Activated CD8-positive, alpha-beta T cell treated with anti-CD3 and anti-CD28 coated beads, Interleukin-2, amount 10 ng/mL, durations not matched to agents 7 days and 5 days (primary cell): Measurements from ENCODE around the gene CREBBP. TPM values are rescaled to one million over a fixed set of nuclear protein-coding genes. Genes with fewer than 3 reads are reported as not detected.

ENCODE experiments used
- ATAC-seq: fragments of 150-1000 bp; cut with Tn5 transposase; one replicate; pipeline ENCODE4 v1.10.0; 2021; ENCODE audit warnings: moderate library complexity
- CTCF ChIA-PET: fragments of 350-600 bp; sonication (Branson Sonifier 250); formaldehyde crosslinking; loops from one replicate; lab custom pipeline; 2021; ENCODE audit warnings: antibody characterized with exemption; lab: Charles Lee
- POLR2A ChIA-PET: fragments of 350-600 bp; sonication (Branson Sonifier 250); formaldehyde crosslinking; loops from one replicate; lab custom pipeline; 2021; ENCODE audit warnings: antibody characterized with exemption; lab: Charles Lee
- DNase-seq: peaks from one replicate; pipeline ENCODE4 v3.0.0-alpha.2; 2020
- H3K27ac Mint-ChIP-seq: one replicate; pipeline ENCODE4 v1.8.0; 2021; ENCODE audit warnings: mild to moderate bottlenecking, mixed read lengths
- H3K27me3 Mint-ChIP-seq: one replicate; pipeline ENCODE4 v1.8.0; 2021; ENCODE audit warnings: low read depth, mixed read lengths
- H3K36me3 Mint-ChIP-seq: one replicate; pipeline ENCODE4 v1.8.0; 2021; ENCODE audit warnings: low read depth, mixed read lengths
- H3K4me1 Mint-ChIP-seq: one replicate; pipeline ENCODE4 v1.8.0; 2021; ENCODE audit warnings: low read depth, mixed read lengths
- H3K4me3 Mint-ChIP-seq: one replicate; pipeline ENCODE4 v1.8.0; 2021; ENCODE audit warnings: mild to moderate bottlenecking, mixed read lengths
- H3K9me3 Mint-ChIP-seq: one replicate; pipeline ENCODE4 v1.8.0; 2022; ENCODE audit warnings: mixed read lengths; ENCODE audit not compliant: insufficient read depth
- total RNA-seq, 2 experiments: library from RNA; stranded (reverse); gene quantifications; one replicate each; pipeline ENCODE4 v1.2.3, GENCODE V29; 2021

The CREBBP gene
- total RNA-seq, 2 experiments from 2014 or later: 51.8 to 55.8 TPM

GRCh38 chr16:3734084-3734757, 146.3 kb downstream of the CREBBP start:
- H3K4me1 Mint-ChIP-seq: no peaks in the 10 kb centered on the region
- ATAC-seq (no peak), DNase-seq (no peak)
- no peaks in the 10 kb centered on the region for H3K9me3 Mint-ChIP-seq
- no peak overlapping the region for H3K4me3 Mint-ChIP-seq
- no peak overlapping the region for H3K27ac Mint-ChIP-seq
- no peaks in the 10 kb centered on the region for H3K27me3 Mint-ChIP-seq
- CTCF ChIA-PET: no interaction called here
- POLR2A ChIA-PET: no interaction called here
- peaks cover 69% of the 10 kb centered on the region for H3K36me3 Mint-ChIP-seq

- Mint-ChIP-seq H3K27me3 (no peaks in the 10 kb centered on the region), H3K4me3 (no peak overlapping the region), H3K9me3 (no peaks in the 10 kb centered on the region), H3K36me3 (peaks cover 68% of the 10 kb centered on the region), H3K4me1 (no peaks in the 10 kb centered on the region), H3K27ac (no peak overlapping the region)
- no peak for ATAC-seq
- no peak for DNase-seq
- CTCF ChIA-PET: interaction anchor here (1.5 kb wide), 1 partner anchor 143 kb away, joined by 3 read pairs; no protein-coding TSS in a partner anchor
- POLR2A ChIA-PET: no interaction called here
These were observed 148.3 kb downstream of the CREBBP start for GRCh38 chr16:3732171-3732570.

GRCh38 chr16:3731126-3731935, 149.2 kb downstream of the CREBBP start:
- ATAC-seq (no peak), DNase-seq (no peak)
- Mint-ChIP-seq H3K27ac (no peak overlapping the region), H3K4me1 (no peaks in the 10 kb centered on the region), H3K9me3 (no peaks in the 10 kb centered on the region), H3K36me3 (peaks cover 65% of the 10 kb centered on the region), H3K27me3 (no peaks in the 10 kb centered on the region), H3K4me3 (no peak overlapping the region)
- ChIA-PET CTCF (interaction anchor here (1.5 kb wide), 1 partner anchor 144 kb away, joined by 3 read pairs; no protein-coding TSS in a partner anchor), POLR2A (no interaction called here)

DNA sequence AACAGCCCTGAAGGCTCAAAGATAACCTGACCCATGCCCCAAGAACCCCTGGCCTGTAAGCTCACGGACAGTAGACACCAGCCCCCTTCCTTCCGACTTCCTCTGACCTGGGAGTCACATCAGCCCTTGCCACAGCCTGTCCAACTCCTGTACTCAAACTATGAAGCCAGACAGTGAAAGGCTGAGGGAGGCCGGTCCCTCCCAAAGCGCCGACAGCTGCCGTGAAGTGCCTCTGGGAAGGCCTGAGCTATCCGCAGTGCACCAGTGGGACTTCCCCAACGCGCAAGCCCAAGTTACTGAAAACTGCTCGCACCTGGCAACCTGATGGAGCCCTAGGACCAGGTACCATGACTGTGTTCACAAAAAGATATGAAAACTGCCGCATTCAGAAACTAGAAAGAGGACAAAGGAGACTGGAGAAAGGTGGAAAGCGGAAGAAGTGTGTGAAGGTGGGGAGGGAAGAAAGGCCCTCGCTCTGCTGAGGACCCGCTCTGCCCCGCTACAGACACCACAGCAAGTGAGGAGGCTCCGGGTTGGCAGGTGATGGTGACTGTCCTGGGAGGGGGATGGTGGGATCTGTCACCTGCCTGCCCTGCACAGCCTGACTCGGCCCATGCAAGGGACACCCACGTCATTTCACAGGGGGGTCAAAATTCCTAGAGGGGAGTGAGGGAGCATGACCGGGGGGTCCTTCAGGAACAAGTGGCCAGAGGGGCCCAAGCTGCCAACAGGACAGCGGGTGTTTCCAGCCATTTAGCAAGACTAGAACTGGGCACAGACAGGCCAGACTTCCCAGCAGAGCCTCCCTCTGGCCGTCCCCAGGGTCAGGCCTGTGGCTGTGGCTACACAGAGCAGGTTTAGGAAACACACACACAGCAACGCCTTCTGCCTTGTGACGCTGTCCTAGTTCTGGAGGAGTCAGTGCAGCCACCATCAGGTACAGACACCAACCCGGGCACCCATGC, 150.1 kb downstream of the CREBBP start:
- H3K4me3 Mint-ChIP-seq: no peak overlapping the region
- H3K27me3 Mint-ChIP-seq: no peaks in the 10 kb centered on the region
- no peak overlapping the region for H3K27ac Mint-ChIP-seq
- no peaks in the 10 kb centered on the region for H3K9me3 Mint-ChIP-seq
- H3K36me3 Mint-ChIP-seq: peaks cover 57% of the 10 kb centered on the region
- ATAC-seq (no peak), DNase-seq (no peak)
- CTCF ChIA-PET: no interaction called here
- POLR2A ChIA-PET: no interaction called here
- no peaks in the 10 kb centered on the region for H3K4me1 Mint-ChIP-seq

GRCh38 chr16:3729161-3730112, 151.1 kb downstream of the CREBBP start:
- DNase-seq (no peak), ATAC-seq (no peak)
- POLR2A ChIA-PET: no interaction called here
- H3K4me1 Mint-ChIP-seq: no peaks in the 10 kb centered on the region
- CTCF ChIA-PET: no interaction called here
- H3K27me3 Mint-ChIP-seq: no peaks in the 10 kb centered on the region
- no peak overlapping the region for H3K4me3 Mint-ChIP-seq
- H3K27ac Mint-ChIP-seq: no peak overlapping the region
- no peaks in the 10 kb centered on the region for H3K9me3 Mint-ChIP-seq
- H3K36me3 Mint-ChIP-seq: peaks cover 49% of the 10 kb centered on the region

- CTCF ChIA-PET: no interaction called here
- no peak overlapping the region for H3K4me3 Mint-ChIP-seq
- peaks cover 43% of the 10 kb centered on the region for H3K36me3 Mint-ChIP-seq
- no peak overlapping the region for H3K27ac Mint-ChIP-seq
- no peaks in the 10 kb centered on the region for H3K4me1 Mint-ChIP-seq
- ATAC-seq: no peak
- no peaks in the 10 kb centered on the region for H3K27me3 Mint-ChIP-seq
- no peaks in the 10 kb centered on the region for H3K9me3 Mint-ChIP-seq
- no peak for DNase-seq
- POLR2A ChIA-PET: no interaction called here
These were observed 151.9 kb downstream of the CREBBP start for GRCh38 chr16:3728424-3729160.

DNA sequence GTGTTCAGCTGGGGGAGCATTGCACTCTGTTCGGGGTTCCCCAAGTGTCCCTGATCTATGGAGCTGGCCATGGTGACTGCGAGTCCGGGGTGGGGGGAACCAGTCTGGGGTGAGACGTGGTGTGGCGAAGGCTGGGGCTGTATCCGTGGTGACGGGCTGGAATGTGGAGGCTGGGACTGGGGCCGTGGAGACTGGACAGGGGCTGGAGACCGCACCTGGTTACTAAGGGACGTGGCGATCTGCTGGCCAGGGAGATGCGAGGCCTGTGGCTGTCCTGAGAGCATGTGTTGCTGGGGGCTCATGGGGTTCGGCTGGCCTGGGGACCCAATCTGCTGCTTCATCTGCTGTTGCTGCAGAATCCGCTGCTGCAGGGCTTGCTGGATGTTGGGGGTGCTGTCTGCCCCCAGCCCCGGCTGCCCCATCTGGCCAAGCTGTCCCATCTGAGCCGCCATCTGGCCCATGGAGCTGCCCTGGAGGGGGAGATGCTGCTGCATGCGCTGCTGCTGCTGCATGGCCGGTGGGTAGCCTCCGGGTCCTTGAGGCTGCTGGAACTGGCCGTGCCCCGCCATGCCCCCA, 152.6 kb downstream of the CREBBP start:
- Mint-ChIP-seq H3K9me3 (no peaks in the 10 kb centered on the region), H3K4me1 (no peaks in the 10 kb centered on the region), H3K4me3 (no peak overlapping the region), H3K27me3 (no peaks in the 10 kb centered on the region), H3K36me3 (peaks cover 41% of the 10 kb centered on the region), H3K27ac (no peak overlapping the region)
- ChIA-PET POLR2A (no interaction called here), CTCF (no interaction called here)
- ATAC-seq (no peak), DNase-seq (no peak)

DNA sequence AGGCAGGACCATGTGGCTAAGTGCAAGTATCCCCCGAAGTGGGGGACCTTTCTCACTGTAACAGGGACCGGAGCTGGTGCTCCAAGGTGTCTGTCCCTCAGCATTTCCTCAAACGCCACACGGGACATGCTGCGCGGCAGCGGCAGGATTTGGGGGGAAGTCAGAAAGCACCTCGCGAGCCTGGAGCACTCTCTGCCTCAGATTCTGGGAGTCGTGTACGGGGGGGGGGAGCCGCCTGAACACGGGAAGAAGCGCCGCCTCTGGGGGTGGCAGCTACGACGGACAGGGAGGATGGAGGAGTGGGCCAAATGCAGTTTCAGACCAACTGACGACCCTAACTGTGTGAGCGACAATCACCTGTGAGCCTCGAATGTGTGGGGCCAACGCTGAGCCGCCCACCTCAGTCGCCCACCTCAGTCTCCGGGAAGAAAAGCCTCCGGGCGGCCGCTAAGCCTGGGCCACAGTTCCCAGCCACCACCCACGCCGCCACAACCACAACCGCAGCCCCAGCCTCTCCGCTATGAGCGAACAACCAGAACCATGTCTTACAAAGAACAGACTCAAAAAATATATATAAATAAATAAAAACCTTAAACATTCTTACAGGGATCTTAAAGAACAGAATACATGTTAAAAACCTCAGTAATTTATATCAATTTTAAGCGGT, 154.4 kb downstream of the CREBBP start:
- no peaks in the 10 kb centered on the region for H3K27me3 Mint-ChIP-seq
- no peaks in the 10 kb centered on the region for H3K4me1 Mint-ChIP-seq
- H3K9me3 Mint-ChIP-seq: no peaks in the 10 kb centered on the region
- CTCF ChIA-PET: no interaction called here
- H3K4me3 Mint-ChIP-seq: no peak overlapping the region
- no peak overlapping the region for H3K27ac Mint-ChIP-seq
- ATAC-seq (no peak), DNase-seq (no peak)
- peaks cover 29% of the 10 kb centered on the region for H3K36me3 Mint-ChIP-seq
- POLR2A ChIA-PET: no interaction called here

- CTCF ChIA-PET: no interaction called here
- ATAC-seq (no peak), DNase-seq (no peak)
- H3K4me3 Mint-ChIP-seq: no peak overlapping the region
- H3K4me1 Mint-ChIP-seq: no peaks in the 10 kb centered on the region
- peaks cover 24% of the 10 kb centered on the region for H3K36me3 Mint-ChIP-seq
- POLR2A ChIA-PET: interaction anchor here (0.6 kb wide), 1 partner anchor 89 kb away, joined by 3 read pairs; no protein-coding TSS in a partner anchor
- no peaks in the 10 kb centered on the region for H3K9me3 Mint-ChIP-seq
- no peak overlapping the region for H3K27ac Mint-ChIP-seq
- no peaks in the 10 kb centered on the region for H3K27me3 Mint-ChIP-seq
These were observed 155.2 kb downstream of the CREBBP start for GRCh38 chr16:3725276-3725675.

- H3K9me3 Mint-ChIP-seq: no peaks in the 10 kb centered on the region
- H3K27ac Mint-ChIP-seq: no peak overlapping the region
- ChIA-PET POLR2A (no interaction called here), CTCF (no interaction called here)
- peaks cover 3% of the 10 kb centered on the region for H3K36me3 Mint-ChIP-seq
- H3K27me3 Mint-ChIP-seq: no peaks in the 10 kb centered on the region
- no peak overlapping the region for H3K4me3 Mint-ChIP-seq
- no peak for ATAC-seq
- DNase-seq: no peak
- H3K4me1 Mint-ChIP-seq: peaks cover 7% of the 10 kb centered on the region
These were observed 158.0 kb downstream of the CREBBP start for GRCh38 chr16:3722508-3722907.
